ENCODE data around the gene KCNQ2. TPM values are rescaled to one million over a fixed set of nuclear protein-coding genes. Genes with fewer than 3 reads are reported as not detected.

The KCNQ2 gene
- total RNA-seq, 1 experiment from 2014 or later = 0.38 TPM

GRCh38 chr20:63369724-63370617 is 102.5 kb downstream of the KCNQ2 start:
- DNase-seq = no peak
- intact Hi-C loops (cut with micrococcal nuclease; ENCODE audit: unreplicated experiment) = no loop called here
- no peak overlapping the region for H3K27ac Mint-ChIP-seq (ENCODE audit: unreplicated experiment)
- H3K4me3 Mint-ChIP-seq (ENCODE audit: low read depth, unreplicated experiment) = no peak overlapping the region
- peaks cover 100% of the 10 kb centered on the region for H3K27me3 Mint-ChIP-seq (ENCODE audit: unreplicated experiment)
- no peaks in the 10 kb centered on the region for H3K9me3 Mint-ChIP-seq (ENCODE audit: low read depth, unreplicated experiment)
- no peaks in the 10 kb centered on the region for H3K4me1 Mint-ChIP-seq (ENCODE audit: low read depth, unreplicated experiment)
- BruUV-seq (replicated peaks) = no TSS peak
- CTCF ChIA-PET = interaction anchor here (1.2 kb wide), 1 partner anchor 60 kb away, joined by 5 read pairs; no protein-coding TSS in a partner anchor
- TF ChIP-seq CTCF (IDR thresholded peaks at IDR 0.05; ENCODE audit: unreplicated experiment) = no peak
- H3K36me3 Mint-ChIP-seq (ENCODE audit: insufficient read depth, unreplicated experiment) = no peaks in the 10 kb centered on the region

- H3K27ac Mint-ChIP-seq (ENCODE audit: unreplicated experiment) = no peak overlapping the region
- no peaks in the 10 kb centered on the region for H3K9me3 Mint-ChIP-seq (ENCODE audit: low read depth, unreplicated experiment)
- H3K4me1 Mint-ChIP-seq (ENCODE audit: low read depth, unreplicated experiment) = no peaks in the 10 kb centered on the region
- intact Hi-C loops (cut with micrococcal nuclease; ENCODE audit: unreplicated experiment) = no loop called here
- peaks cover 100% of the 10 kb centered on the region for H3K27me3 Mint-ChIP-seq (ENCODE audit: unreplicated experiment)
- no TSS peak for BruUV-seq (replicated peaks)
- no peak for TF ChIP-seq CTCF (IDR thresholded peaks at IDR 0.05; ENCODE audit: unreplicated experiment)
- no peak for DNase-seq
- H3K36me3 Mint-ChIP-seq (ENCODE audit: insufficient read depth, unreplicated experiment) = no peaks in the 10 kb centered on the region
- H3K4me3 Mint-ChIP-seq (ENCODE audit: low read depth, unreplicated experiment) = no peak overlapping the region
- CTCF ChIA-PET = no interaction called here
Measured at GRCh38 chr20:63369024-63369530, 103.4 kb downstream of the KCNQ2 start.

- intact Hi-C loops (cut with micrococcal nuclease; ENCODE audit: unreplicated experiment) = no loop called here
- CTCF ChIA-PET = interaction anchor here (0.9 kb wide), 1 partner anchor 9 kb away, joined by 3 read pairs; no protein-coding TSS in a partner anchor
- Mint-ChIP-seq H3K4me1 (ENCODE audit: low read depth, unreplicated experiment) (no peaks in the 10 kb centered on the region), H3K27ac (ENCODE audit: unreplicated experiment) (no peak overlapping the region), H3K27me3 (ENCODE audit: unreplicated experiment) (peaks cover 100% of the 10 kb centered on the region), H3K36me3 (ENCODE audit: insufficient read depth, unreplicated experiment) (no peaks in the 10 kb centered on the region), H3K4me3 (ENCODE audit: low read depth, unreplicated experiment) (no peak overlapping the region), H3K9me3 (ENCODE audit: low read depth, unreplicated experiment) (no peaks in the 10 kb centered on the region)
- no TSS peak for BruUV-seq (replicated peaks)
- no peak for TF ChIP-seq CTCF (IDR thresholded peaks at IDR 0.05; ENCODE audit: unreplicated experiment)
- DNase-seq = no peak
Measured at GRCh38 chr20:63368151-63368550, 104.3 kb downstream of the KCNQ2 start.

GRCh38 chr20:63367446-63368055 is 104.9 kb downstream of the KCNQ2 start:
- CTCF ChIA-PET = interaction anchor here (0.9 kb wide), 1 partner anchor 10 kb away, joined by 3 read pairs; no protein-coding TSS in a partner anchor
- Mint-ChIP-seq H3K9me3 (ENCODE audit: low read depth, unreplicated experiment) (no peaks in the 10 kb centered on the region), H3K4me1 (ENCODE audit: low read depth, unreplicated experiment) (no peaks in the 10 kb centered on the region), H3K27me3 (ENCODE audit: unreplicated experiment) (peaks cover 100% of the 10 kb centered on the region), H3K4me3 (ENCODE audit: low read depth, unreplicated experiment) (no peak overlapping the region), H3K36me3 (ENCODE audit: insufficient read depth, unreplicated experiment) (no peaks in the 10 kb centered on the region), H3K27ac (ENCODE audit: unreplicated experiment) (no peak overlapping the region)
- intact Hi-C loops (cut with micrococcal nuclease; ENCODE audit: unreplicated experiment) = no loop called here
- DNase-seq = no peak
- no peak for TF ChIP-seq CTCF (IDR thresholded peaks at IDR 0.05; ENCODE audit: unreplicated experiment)
- no TSS peak for BruUV-seq (replicated peaks)
